ENCODE measurements around the gene DCAF4.

- TF ChIP-seq, protein P1, sequence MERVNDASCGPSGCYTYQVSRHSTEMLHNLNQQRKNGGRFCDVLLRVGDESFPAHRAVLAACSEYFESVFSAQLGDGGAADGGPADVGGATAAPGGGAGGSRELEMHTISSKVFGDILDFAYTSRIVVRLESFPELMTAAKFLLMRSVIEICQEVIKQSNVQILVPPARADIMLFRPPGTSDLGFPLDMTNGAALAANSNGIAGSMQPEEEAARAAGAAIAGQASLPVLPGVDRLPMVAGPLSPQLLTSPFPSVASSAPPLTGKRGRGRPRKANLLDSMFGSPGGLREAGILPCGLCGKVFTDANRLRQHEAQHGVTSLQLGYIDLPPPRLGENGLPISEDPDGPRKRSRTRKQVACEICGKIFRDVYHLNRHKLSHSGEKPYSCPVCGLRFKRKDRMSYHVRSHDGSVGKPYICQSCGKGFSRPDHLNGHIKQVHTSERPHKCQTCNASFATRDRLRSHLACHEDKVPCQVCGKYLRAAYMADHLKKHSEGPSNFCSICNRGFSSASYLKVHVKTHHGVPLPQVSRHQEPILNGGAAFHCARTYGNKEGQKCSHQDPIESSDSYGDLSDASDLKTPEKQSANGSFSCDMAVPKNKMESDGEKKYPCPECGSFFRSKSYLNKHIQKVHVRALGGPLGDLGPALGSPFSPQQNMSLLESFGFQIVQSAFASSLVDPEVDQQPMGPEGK (CRISPR knock-in tag; IDR thresholded peaks at IDR 0.05; ENCODE audit: borderline replicate concordance), result no peak
- TF ChIP-seq ZFP30 (CRISPR knock-in tag; IDR thresholded peaks at IDR 0.05) (no peak), ESRRG (CRISPR knock-in tag; IDR thresholded peaks at IDR 0.05) (no peak), TCF4 (CRISPR knock-in tag; IDR thresholded peaks at IDR 0.05; ENCODE audit: borderline replicate concordance) (no peak), ZFP3 (CRISPR knock-in tag; IDR thresholded peaks at IDR 0.05) (no peak), ARNTL (CRISPR knock-in tag; IDR thresholded peaks at IDR 0.05; ENCODE audit: borderline replicate concordance, low read depth) (no peak), ZNF8 (CRISPR knock-in tag; IDR thresholded peaks at IDR 0.05) (no peak), TOX (CRISPR knock-in tag; IDR thresholded peaks at IDR 0.05; ENCODE audit: borderline replicate concordance) (no peak), ZC3H10 (CRISPR knock-in tag; IDR thresholded peaks at IDR 0.05) (no peak), RARB (CRISPR knock-in tag; IDR thresholded peaks at IDR 0.05) (no peak), OSR1 (CRISPR knock-in tag; IDR thresholded peaks at IDR 0.05) (no peak), ZNF565 (CRISPR knock-in tag; conservative IDR thresholded peaks at IDR 0.05; ENCODE audit: low read depth) (no peak)
- TF ChIP-seq, protein P2, sequence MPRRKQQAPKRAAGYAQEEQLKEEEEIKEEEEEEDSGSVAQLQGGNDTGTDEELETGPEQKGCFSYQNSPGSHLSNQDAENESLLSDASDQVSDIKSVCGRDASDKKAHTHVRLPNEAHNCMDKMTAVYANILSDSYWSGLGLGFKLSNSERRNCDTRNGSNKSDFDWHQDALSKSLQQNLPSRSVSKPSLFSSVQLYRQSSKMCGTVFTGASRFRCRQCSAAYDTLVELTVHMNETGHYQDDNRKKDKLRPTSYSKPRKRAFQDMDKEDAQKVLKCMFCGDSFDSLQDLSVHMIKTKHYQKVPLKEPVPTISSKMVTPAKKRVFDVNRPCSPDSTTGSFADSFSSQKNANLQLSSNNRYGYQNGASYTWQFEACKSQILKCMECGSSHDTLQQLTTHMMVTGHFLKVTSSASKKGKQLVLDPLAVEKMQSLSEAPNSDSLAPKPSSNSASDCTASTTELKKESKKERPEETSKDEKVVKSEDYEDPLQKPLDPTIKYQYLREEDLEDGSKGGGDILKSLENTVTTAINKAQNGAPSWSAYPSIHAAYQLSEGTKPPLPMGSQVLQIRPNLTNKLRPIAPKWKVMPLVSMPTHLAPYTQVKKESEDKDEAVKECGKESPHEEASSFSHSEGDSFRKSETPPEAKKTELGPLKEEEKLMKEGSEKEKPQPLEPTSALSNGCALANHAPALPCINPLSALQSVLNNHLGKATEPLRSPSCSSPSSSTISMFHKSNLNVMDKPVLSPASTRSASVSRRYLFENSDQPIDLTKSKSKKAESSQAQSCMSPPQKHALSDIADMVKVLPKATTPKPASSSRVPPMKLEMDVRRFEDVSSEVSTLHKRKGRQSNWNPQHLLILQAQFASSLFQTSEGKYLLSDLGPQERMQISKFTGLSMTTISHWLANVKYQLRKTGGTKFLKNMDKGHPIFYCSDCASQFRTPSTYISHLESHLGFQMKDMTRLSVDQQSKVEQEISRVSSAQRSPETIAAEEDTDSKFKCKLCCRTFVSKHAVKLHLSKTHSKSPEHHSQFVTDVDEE (CRISPR knock-in tag; IDR thresholded peaks at IDR 0.05), result no peak
- TF ChIP-seq, protein P3, sequence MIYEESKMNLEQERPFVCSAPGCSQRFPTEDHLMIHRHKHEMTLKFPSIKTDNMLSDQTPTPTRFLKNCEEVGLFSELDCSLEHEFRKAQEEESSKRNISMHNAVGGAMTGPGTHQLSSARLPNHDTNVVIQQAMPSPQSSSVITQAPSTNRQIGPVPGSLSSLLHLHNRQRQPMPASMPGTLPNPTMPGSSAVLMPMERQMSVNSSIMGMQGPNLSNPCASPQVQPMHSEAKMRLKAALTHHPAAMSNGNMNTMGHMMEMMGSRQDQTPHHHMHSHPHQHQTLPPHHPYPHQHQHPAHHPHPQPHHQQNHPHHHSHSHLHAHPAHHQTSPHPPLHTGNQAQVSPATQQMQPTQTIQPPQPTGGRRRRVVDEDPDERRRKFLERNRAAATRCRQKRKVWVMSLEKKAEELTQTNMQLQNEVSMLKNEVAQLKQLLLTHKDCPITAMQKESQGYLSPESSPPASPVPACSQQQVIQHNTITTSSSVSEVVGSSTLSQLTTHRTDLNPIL (CRISPR knock-in tag; IDR thresholded peaks at IDR 0.05; ENCODE audit: low read depth), result no peak
Observed at GRCh38 chr14:72881543-72881942, 44.7 kb upstream of the DCAF4 start.
